BJ (cell line): Measurements from ENCODE around the gene TINAGL1. TPM values are rescaled to one million over a fixed set of nuclear protein-coding genes. Genes with fewer than 3 reads are reported as not detected.

Source experiments
- CTCF ChIA-PET: fragments of 350-600 bp; formaldehyde crosslinking; extraction: SDS; loops from one replicate; lab custom pipeline; 2021; ENCODE audit warnings: antibody characterized with exemption, inconsistent platforms; lab: Yijun Ruan, JAX
- POLR2A ChIA-PET: fragments of 300-600 bp; sonication (Branson Sonifier 250); formaldehyde crosslinking; extraction: SDS; loops from one replicate; lab custom pipeline; 2021; ENCODE audit warnings: antibody characterized with exemption; lab: Charles Lee
- DNase-seq: peaks from one replicate; pipeline ENCODE4 v3.0.0-alpha.2; 2011; ENCODE audit warnings: low read depth
- H3K27me3 ChIP-seq: 2 replicates; pipeline ENCODE4 v1.6.0; 2011; ENCODE audit warnings: low read length; ENCODE audit not compliant: control insufficient read depth, insufficient read depth
- H3K36me3 ChIP-seq: 2 replicates; pipeline ENCODE4 v1.5.1; 2011; ENCODE audit warnings: low read length; ENCODE audit not compliant: control insufficient read depth, insufficient read depth
- H3K4me3 ChIP-seq: 2 replicates; pipeline ENCODE4 v1.5.1; 2011; ENCODE audit warnings: low read depth, mild to moderate bottlenecking, control low read depth, low read length
- CTCF ChIP-seq: IDR thresholded peaks from 2 replicates; pipeline ENCODE4 v1.5.1; 2011; ENCODE audit warnings: low read depth, mild to moderate bottlenecking, control low read depth, inconsistent platforms, low read length, moderate library complexity; ENCODE audit not compliant: insufficient read depth
- polyA plus RNA-seq: library from polyadenylated mRNA; depleted of rRNA; stranded (reverse); fragments of >200 nt; gene quantifications from 2 replicates; pipeline ENCODE4 v1.2.3, GENCODE V29; 2011

TINAGL1 gene
- polyA plus RNA-seq, 1 experiment = 39.0 TPM

DNA sequence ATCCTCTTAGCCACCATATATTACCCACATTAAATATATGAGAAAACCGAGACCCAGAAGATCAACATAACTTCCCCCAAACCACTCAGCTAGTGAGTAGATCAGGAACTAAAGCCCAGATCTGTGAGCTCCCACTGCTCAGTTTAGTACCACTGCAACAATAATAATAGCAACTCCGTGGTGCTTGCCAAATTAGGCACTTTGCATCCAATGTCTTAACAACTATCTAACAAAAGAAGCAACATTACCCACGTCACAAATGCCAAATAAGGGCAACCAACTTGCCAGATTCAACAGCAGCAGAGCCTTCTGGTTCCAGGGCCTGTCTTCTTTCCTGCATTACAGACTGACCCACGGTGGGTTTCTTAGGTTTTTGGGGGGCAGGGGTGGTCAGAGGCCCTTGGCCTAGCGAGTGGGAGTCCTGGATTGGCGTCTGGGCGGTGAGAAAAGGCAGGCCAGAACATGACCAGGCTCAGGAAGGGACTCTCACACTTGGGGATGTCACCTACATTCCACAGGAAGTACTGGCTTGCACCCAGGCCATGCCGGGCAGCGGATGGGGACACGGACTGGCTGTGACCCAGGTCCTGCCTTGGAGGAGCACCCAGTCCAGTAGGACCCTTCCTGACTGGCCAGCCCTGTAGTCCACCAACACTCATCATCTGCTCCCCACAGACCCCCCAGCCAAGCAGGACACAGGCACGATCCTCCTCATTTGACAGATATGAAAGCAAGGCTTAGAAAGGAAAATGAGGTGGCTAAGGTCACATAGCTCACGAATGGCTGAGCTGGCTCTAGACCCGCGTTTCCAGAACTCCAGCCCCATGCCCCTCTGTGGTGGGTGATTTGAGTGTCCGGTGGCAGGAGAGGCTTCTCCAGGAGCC is 45.8 kb downstream of the TINAGL1 start:
- no peak overlapping the region for H3K4me3 ChIP-seq
- H3K36me3 ChIP-seq = peaks cover 2% of the 10 kb centered on the region; the same call in 1 of the 2 replicates
- no peak for TF ChIP-seq CTCF
- H3K27me3 ChIP-seq = peaks cover 3% of the 10 kb centered on the region
- CTCF ChIA-PET = interaction anchor here (0.6 to 1.4 kb wide), 2 partner anchors 11 to 12 kb away, joined by 3 read pairs; no protein-coding TSS in a partner anchor
- POLR2A ChIA-PET = no interaction called here
- DNase-seq = no peak

GRCh38 chr1:31623365-31623764 is 47.0 kb downstream of the TINAGL1 start:
- ChIA-PET CTCF (interaction anchor here (1.4 kb wide), 1 partner anchor 10 kb away, joined by 3 read pairs; no protein-coding TSS in a partner anchor), POLR2A (no interaction called here)
- DNase-seq = no peak
- peaks cover 6% of the 10 kb centered on the region for H3K36me3 ChIP-seq
- no peak overlapping the region for H3K4me3 ChIP-seq
- no peak for TF ChIP-seq CTCF
- H3K27me3 ChIP-seq = 0 out of 2 replicates have a peak, but pooled peaks cover 2% of the 10 kb centered on the region

GRCh38 chr1:31624309-31624708 is 48.0 kb downstream of the TINAGL1 start:
- ChIA-PET POLR2A (no interaction called here), CTCF (no interaction called here)
- no peak for TF ChIP-seq CTCF
- Histone ChIP-seq H3K36me3 (peaks cover 10% of the 10 kb centered on the region), H3K4me3 (no peak overlapping the region), H3K27me3 (no peaks in the 10 kb centered on the region)
- no peak for DNase-seq

DNA sequence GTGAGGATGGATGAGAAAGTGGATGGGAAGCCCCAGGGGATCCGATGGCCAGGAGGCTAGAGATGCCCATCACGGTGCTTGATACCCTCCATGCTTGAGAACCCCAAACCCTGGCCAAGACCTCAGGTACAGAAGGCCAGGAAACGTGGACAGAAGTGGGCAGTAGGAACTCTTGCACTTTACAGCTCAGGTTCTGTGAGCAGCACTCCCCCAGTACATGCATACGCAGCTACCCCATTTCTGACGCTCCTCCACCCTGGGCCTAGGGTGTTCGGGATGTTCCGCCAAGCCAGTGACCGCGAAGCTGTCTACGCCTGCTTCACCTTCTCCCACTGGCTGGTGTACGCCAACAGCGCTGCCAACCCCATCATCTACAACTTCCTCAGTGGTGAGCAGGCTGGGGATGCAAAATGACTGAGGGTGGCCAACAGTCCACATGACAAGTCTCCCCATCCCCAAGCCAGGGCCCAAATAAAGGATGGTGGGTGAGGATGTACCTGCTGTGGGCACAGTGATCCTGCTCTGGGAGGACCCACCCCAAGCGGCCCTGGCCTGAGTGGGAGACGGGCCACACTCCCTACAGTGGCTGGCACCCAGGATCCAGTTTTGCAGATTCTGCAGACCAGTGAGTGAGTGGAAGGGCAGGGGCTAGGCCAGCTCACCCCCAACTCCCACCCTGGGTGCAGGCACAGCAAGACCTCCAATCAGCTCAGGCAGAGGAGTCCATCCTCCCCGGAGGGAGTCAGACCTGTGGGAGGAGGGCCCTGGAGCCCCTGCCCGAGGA is 48.6 kb downstream of the TINAGL1 start:
- no peak for DNase-seq
- no peak for TF ChIP-seq CTCF
- no peaks in the 10 kb centered on the region for H3K27me3 ChIP-seq
- POLR2A ChIA-PET = no interaction called here
- H3K36me3 ChIP-seq = peaks cover 12% of the 10 kb centered on the region
- CTCF ChIA-PET = interaction anchor here (0.5 to 1.5 kb wide), 4 partner anchors 8 to 165 kb away, joined by 3 to 4 read pairs (median 4); no protein-coding TSS in a partner anchor
- H3K4me3 ChIP-seq = no peak overlapping the region
